HepG2 (cell line): ENCODE results near the gene ADRM1. TPM values are rescaled to one million over a fixed set of nuclear protein-coding genes. Genes with fewer than 3 reads are reported as not detected.

Source experiments
- AHDC1 ChIP-seq: sonication (generic); formaldehyde crosslinking; IDR thresholded peaks from 2 replicates; pipeline ENCODE4 v1.5.1; 2020; ENCODE audit warnings: mild to moderate bottlenecking, missing genetic modification reagents, borderline replicate concordance
- GLI4 ChIP-seq: sonication (generic); formaldehyde crosslinking; IDR thresholded peaks from 2 replicates; pipeline ENCODE4 v1.5.1; 2020; ENCODE audit warnings: missing genetic modification reagents, mild to moderate bottlenecking, moderate library complexity, borderline replicate concordance
- HIC2 ChIP-seq: sonication (generic); formaldehyde crosslinking; IDR thresholded peaks from 2 replicates; pipeline ENCODE4 v1.9.0; 2022; ENCODE audit warnings: low read depth, missing genetic modification reagents
- KIAA2018 ChIP-seq: sonication (generic); formaldehyde crosslinking; IDR thresholded peaks from 2 replicates; pipeline ENCODE4 v1.5.0; 2020; ENCODE audit warnings: mild to moderate bottlenecking, missing genetic modification reagents, borderline replicate concordance
- NCOA1 ChIP-seq: sonication (generic); formaldehyde crosslinking; IDR thresholded peaks from 2 replicates; pipeline ENCODE4 v1.9.0; 2021; ENCODE audit warnings: missing genetic modification reagents
- PLSCR1 ChIP-seq: sonication (generic); formaldehyde crosslinking; IDR thresholded peaks from 2 replicates; pipeline ENCODE4 v1.5.0; 2020; ENCODE audit warnings: missing genetic modification reagents, mild to moderate bottlenecking, borderline replicate concordance
- POLR2G ChIP-seq: fragments of 200-400 bp; formaldehyde crosslinking; IDR thresholded peaks from 2 replicates; pipeline ENCODE4 v1.6.1; 2018; ENCODE audit warnings: mild to moderate bottlenecking, low read depth, low read length, moderate library complexity
- RCOR2 ChIP-seq: IDR thresholded peaks from 2 replicates; pipeline ENCODE4 v1.6.1; 2016; ENCODE audit warnings: missing biosample characterization, missing genetic modification reagents
- SP140L ChIP-seq: sonication (generic); formaldehyde crosslinking; IDR thresholded peaks from 2 replicates; pipeline ENCODE4 v1.4.0; 2020; ENCODE audit warnings: missing genetic modification reagents, borderline replicate concordance
- U2AF1 ChIP-seq: fragments of 200-400 bp; formaldehyde crosslinking; optimal IDR thresholded peaks from 2 replicates; pipeline ENCODE3; 2017; ENCODE audit warnings: mild to moderate bottlenecking, low read depth, low read length
- ZC3H13 ChIP-seq: sonication (generic); formaldehyde crosslinking; IDR thresholded peaks from 2 replicates; pipeline ENCODE4 v1.8.1; 2023; ENCODE audit warnings: mild to moderate bottlenecking, missing genetic modification reagents, moderate library complexity
- ZNF260 ChIP-seq: sonication (generic); formaldehyde crosslinking; IDR thresholded peaks from 2 replicates; pipeline ENCODE4 v1.4.0; 2020; ENCODE audit warnings: missing genetic modification reagents, low read depth, mild to moderate bottlenecking, borderline replicate concordance
- polyA plus RNA-seq, 8 experiments: library from polyadenylated mRNA; depleted of rRNA in 3 of 8; stranded (reverse) in 7 of 8; unstranded in 1 of 8; fragments of >200 nt; fragmentation: Illumina TruSeq in 4 of 8; extraction: Trizol in 4 of 8; gene quantifications; 2 replicates each; pipeline versions ENCODE4 v1.2.1 to v1.2.3, GENCODE V29; 2011 to 2016; ENCODE audit warnings: low read depth in 4 of 8, missing spikeins in 1 of 8, mixed read lengths in 1 of 8; ENCODE audit not compliant: insufficient read depth in 1 of 8
- total RNA-seq, 5 experiments: library from RNA; depleted of rRNA; stranded (reverse); fragments of >200 nt; fragmentation: Illumina TruSeq; extraction: Trizol; gene quantifications; 2 replicates each; pipeline ENCODE4 v1.2.3, GENCODE V29; 2016; ENCODE audit warnings: low read depth in 1 of 5

Gene ADRM1
- total and polyA plus RNA-seq, 2 of the 13 experiments (the other 11 are each of a cell fraction or from before 2014, with no cell fraction given), result 92.9 to 154 TPM

GRCh38 chr20:62305149-62305764 lies 2.5 kb downstream of the ADRM1 start (continued):
- TF ChIP-seq ZC3H13 (CRISPR knock-in tag) (no peak), HIC2 (peak; percentile 43; the same call in 1 of the 2 replicates), PLSCR1 (CRISPR knock-in tag) (no peak), SP140L (CRISPR knock-in tag) (no peak), U2AF1 (no peak), RCOR2 (CRISPR knock-in tag) (no peak), KIAA2018 (CRISPR knock-in tag) (no peak), POLR2G (peak; percentile 60), AHDC1 (no peak), NCOA1 (CRISPR knock-in tag) (no peak), GLI4 (CRISPR knock-in tag) (0 out of 2 replicates have a peak, but pooled peaks have one; percentile 30), ZNF260 (no peak)
